GM12874 (cell line): Measurements from ENCODE around the gene STX8.

Experiments used
- CTCF ChIP-seq: IDR thresholded peaks from 2 replicates; pipeline ENCODE4 v1.5.1; 2011; ENCODE audit warnings: low read depth, mild to moderate bottlenecking, control low read depth, low read length, moderate library complexity; ENCODE audit not compliant: insufficient read depth

STX8 gene, protein sequence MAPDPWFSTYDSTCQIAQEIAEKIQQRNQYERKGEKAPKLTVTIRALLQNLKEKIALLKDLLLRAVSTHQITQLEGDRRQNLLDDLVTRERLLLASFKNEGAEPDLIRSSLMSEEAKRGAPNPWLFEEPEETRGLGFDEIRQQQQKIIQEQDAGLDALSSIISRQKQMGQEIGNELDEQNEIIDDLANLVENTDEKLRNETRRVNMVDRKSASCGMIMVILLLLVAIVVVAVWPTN

GRCh38 chr17:9575381-9576101, at the start of gene STX8:
STX8 (minus strand) TSS chr17:9575820; CDS start chr17:9575808, 12 bp downstream.
- TF ChIP-seq CTCF: no peak

DNA sequence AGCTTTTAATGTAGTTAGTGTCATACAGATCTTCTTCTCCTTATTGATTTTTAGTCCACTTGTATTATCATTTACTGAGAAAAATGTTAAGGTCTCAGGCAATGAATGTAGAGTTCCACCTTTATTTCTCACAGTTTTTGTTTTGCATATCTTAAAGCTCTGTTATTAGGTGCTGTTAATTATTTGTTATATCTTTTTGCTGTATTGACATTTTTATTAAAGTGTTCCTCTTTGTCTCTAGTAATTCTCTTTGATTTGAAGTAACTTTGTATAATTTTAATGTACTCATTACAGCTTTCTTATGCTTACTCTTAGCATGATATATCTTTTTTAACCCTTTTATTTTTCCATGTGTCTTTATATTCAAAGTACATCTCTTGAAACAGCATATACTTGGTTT, 47.3 kb upstream of the STX8 start:
- TF ChIP-seq CTCF: no peak

- TF ChIP-seq CTCF: no peak
Observed at GRCh38 chr17:9615486-9615885, 39.9 kb upstream of the STX8 start.

DNA sequence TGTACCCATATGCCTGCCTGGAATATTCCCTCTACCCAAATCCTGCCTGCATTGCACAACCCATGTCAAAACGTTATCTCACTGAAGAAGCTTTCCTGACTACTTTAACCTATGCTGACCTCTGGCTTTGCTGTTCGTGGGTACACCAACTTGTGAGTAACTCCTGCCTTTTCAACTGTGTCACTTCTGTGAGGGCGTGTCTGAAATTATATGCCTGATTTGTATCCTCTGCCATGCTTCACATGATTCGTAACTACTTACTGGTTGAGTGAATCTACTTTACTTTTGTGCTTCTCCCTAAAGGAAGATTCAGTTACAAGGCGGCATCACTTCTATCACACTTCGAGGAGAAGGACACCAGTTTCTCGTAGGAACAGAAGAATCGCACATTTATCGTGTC, 36.4 kb upstream of the STX8 start:
- no peak for TF ChIP-seq CTCF

DNA sequence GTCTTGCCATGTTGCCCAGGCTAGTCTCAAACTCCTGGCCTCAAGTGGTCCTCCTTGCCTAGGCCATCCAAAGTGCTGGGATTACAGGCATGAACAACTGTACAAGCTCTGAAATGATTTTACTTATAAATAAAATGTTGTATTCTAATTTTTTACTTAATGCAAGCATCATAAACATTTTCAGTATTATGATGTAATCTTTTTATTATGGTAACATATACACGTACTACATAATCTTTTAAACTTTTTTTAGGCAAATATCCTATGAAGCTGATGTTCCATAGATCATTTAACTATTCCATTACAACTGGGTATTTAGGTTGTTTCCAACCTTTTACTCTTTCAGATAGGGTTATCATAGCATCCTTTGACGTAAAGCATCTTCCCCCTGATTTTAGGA, 35.9 kb upstream of the STX8 start:
- TF ChIP-seq CTCF: no peak

- no peak for TF ChIP-seq CTCF
Observed at GRCh38 chr17:9606453-9606852, 30.8 kb upstream of the STX8 start.

GRCh38 chr17:9598661-9599060, 23.0 kb upstream of the STX8 start:
- no peak for TF ChIP-seq CTCF
